CD4-positive, alpha-beta T cell treated with Interleukin-15 for 4 hours (primary cell): ENCODE measurements around the gene CLEC3B.

ENCODE experiments used
- DNase-seq: peaks from one replicate; pipeline ENCODE4 v3.0.0-alpha.2; 2020; ENCODE audit warnings: low spot score

CLEC3B gene

DNA sequence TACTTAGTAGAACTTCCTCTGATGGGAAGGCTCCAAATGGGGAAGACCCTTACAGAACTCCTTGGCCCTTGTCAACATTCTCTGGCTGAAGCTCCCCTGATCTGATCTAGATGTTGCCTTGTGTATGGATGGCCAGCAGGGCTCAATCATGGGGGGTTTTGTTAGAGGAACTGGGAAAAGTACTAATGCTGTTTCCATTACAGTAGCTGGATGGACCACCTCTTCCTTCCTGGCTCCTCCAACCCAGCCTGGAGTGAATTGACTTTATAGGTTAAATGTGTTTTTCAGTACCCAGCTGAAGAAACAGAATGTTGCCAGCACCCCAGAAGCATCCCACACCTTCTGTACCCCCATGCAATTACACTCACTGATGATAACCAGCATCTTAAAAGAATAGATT, 22.7 kb upstream of the CLEC3B start:
- no peak for DNase-seq

DNA sequence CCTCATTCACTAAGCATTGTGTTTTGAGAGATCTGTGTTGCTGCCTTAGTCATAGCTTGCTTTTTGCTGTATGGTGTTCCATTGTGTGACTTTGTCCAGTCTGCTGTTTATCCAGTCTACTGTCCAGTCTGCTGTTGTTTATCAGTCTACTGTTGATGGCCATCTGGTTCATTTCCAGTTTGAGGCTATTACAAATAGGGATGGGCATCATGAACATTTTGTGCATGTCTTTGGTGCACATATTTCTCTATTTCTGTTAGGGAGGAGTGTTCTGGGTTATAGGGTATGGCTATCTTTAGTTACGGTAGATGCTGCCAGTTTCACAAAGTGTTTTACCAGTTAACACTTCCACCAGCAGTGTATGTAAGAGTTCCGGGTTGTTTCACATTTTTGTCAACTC, 22.2 kb upstream of the CLEC3B start:
- no peak for DNase-seq

DNA sequence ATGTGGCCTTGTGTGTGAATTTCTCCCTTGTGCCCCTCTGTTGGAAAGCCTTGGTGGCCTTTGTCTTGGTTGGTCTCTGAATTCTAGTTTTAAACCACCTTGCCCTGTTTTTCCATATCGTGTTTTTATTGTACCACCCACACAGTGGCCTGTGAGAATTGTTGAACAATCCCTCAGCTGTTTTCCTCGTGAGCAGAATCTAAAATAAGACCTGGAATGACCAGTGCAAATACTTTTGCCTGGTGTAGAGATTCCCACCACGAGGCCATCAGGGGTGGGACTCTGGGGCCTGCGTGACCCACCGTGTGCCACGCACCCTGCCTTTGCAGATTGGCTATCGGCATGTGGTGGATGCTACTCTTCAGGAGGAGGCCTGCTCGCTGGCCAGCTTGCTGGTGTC, 19.0 kb upstream of the CLEC3B start:
- DNase-seq, result no peak

- no peak for DNase-seq
Observed at GRCh38 chr3:45008117-45008516, 18.0 kb upstream of the CLEC3B start.

GRCh38 chr3:45009868-45010267, 16.2 kb upstream of the CLEC3B start:
- DNase-seq, result no peak

DNA sequence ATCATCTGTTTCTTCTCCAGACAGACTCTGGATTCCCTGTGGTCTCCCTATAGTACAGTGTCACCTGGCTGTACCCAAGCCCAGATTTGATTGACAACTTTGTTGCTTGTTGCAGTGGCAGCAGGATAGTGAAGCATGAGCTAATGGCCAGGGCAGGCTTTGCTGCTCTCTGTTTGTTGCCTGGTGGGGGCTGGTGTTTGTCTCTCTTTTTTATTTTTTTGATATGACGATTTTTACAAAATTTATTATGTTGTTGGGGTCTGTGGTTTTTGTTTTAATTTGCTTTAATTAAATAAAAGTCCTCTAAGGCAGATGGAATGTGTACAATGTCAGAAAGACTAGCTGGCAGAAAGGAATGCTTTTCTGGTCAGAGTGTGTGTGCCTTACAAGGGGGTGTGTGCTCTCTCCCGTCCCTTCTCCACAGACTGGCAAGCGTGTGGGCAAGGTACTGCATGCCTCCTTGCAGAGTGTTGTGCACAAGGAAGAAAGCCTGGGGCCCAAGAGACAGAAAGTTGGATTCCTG, 15.2 kb upstream of the CLEC3B start:
- no peak for DNase-seq

DNA sequence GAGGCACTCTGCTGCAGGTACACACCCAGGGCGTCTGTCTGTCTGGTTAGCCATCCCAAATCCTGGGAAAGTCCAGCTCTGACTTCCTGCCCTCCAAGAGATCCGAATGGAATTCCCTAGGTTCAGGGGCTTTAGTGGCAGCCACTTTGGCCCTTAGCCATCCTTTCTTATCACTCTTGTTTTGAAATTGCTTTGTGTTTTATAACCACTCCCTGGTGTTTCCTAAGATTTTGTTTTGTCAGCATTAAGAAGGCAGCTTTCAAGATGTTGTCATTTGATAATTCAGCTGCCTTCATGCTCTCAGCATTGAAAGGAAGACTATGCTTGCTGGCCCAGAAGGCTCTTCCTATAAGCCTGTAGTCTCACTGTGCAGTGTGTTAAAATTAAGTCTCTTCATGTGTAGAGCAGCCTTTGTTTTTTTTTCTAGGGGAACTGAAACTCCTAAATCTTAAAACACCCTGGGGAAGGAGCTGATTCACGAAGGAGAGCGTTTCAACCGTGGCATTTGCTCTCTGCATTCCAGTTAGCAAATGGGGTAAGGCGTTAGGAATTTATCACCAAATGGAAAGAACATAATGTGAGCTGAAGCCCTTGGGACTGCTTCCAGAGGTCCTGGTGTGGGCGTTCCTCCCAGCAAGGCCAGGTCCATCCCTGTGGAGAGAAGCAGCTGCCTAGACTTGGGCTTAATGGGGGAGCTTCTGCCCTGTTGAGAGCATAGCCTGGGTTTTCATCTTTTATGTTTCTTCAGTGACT, 14.2 kb upstream of the CLEC3B start:
- DNase-seq, result no peak

DNA sequence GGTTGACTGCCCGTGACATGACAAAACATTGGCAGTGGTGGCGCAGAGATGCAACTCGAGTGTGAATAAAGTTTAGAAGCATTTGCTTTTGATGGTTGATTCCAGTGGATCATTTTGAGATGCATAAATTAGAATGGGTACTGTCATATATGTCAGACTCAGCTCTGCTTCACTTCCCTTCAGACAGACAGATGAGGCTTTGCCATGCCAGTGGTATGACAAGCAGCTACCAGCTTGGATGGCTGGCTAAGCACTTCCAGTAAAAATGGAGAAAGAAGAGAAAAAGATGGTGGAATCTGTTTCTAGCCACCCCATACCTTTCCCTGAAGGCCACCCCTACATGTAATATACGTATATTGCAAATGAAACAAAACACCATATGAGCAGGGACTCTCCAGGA, 13.5 kb upstream of the CLEC3B start:
- DNase-seq, result no peak

DNA sequence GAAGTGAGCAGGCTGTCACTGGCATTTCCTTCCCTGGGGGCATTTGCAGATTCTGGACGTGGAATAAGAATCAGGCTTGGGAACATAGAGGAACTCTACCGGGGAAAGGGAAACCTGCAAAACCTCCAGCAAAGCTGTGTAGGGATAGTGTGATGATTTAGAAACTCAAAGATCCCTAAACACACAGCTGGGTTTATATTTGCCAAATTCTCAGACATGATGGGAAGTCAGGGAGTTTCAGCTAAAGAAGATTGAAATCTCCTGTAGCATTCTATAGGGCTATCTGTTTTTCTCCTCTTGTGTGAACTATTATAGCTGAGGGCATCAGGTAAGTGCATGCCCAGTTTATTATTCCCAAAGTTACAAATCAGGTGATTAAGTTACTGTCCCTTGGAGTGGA, 9.2 kb upstream of the CLEC3B start:
- no peak for DNase-seq

- no peak for DNase-seq
Observed at GRCh38 chr3:45017821-45018220, 8.3 kb upstream of the CLEC3B start.

GRCh38 chr3:45020534-45020933, 5.6 kb upstream of the CLEC3B start:
- DNase-seq, result no peak

GRCh38 chr3:45021524-45022297, 4.4 kb upstream of the CLEC3B start:
- DNase-seq, result no peak

GRCh38 chr3:45023675-45024074, 2.4 kb upstream of the CLEC3B start:
- no peak for DNase-seq

DNA sequence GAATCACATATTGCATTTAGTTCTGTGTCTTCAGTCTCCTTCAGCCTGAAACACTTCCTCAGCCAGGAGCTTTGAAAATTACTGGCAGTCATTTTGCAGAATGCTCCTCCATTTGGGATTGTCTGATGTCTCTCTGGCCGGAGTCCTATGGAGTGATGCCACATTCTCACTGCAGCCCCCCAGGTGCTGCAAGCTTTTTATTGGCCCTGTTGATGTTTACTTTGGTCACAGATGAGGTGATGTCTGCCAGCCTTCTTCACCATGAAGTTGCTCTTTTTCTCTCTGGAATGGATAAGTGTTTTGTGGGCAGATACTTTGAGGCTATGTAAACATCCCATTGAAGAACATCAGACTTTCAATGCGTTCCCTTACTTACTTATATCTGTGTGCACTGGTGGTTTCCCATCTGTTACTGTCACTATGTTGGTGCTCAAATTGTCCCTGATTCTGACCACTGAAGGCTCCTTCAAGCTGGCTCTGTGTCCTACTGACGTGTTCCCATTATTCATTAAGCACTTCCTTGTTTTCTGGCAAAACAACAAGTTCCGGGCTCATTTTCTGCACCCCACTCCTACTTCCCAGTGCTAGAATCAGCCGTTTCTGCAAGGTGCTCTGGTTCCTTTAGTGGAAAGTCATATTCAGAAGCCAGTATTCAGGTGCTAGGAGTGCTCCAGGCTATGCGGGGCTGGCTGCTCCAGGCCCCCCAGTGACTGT, 1.4 kb upstream of the CLEC3B start:
- no peak for DNase-seq

DNA sequence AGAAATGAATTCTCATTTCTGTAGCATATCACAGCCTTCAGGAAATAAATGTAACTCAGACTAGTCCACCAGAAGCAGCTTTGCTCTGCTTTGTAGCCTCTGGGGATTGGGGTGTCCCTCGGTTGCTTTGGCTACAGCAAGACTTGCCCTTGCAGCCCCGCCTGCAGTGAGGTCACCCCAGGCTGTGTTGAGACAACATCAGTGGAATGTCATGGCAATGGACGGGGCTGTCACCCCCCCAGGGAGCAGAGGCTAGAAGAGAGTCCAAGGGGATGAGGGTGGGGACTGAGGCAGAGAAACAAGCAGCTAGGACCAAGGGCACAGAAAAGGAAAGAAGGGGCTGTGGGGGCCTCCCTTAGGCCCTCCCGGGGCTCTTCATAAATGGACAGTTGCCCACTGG, 854 bp downstream of the CLEC3B start:
- DNase-seq, result no peak

DNA sequence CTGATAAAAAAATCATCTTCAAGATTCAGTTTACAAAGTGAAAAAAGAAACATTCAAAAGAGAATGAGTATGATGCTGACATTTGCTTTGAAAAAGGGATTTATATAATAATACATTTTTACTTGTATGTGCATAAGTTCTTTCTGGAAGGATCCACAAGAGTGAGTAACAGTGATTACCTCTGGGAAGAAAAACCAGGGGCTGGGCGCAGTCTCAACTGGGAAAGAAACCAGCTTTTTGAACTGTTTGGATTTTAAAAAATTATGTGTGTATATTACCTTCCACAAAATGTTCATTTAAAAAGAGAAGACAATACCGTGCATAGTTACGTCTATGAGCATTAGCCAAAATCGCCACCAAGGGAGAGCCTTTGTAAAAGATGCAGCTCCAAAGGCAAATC, 1.3 kb downstream of the CLEC3B start:
- no peak for DNase-seq

DNA sequence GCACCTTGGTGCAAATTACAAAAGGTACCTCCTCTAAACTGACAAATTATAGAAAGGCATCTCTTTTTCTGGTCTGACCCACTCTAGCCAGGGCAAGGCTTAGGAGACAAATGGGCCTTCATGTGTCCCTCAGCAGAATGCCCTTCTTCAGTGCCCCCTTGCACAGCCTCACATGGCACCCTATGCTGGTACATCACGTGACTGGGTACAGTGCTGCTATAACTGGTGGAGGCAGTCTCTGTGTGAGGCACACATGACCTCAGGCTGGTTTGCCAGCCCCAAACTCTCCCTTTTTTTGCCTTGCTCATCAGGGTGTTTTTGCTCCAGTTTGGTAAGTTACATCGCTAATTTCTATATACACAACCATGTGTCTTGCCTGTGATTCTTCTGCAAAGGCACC, 3.1 kb downstream of the CLEC3B start:
- no peak for DNase-seq

DNA sequence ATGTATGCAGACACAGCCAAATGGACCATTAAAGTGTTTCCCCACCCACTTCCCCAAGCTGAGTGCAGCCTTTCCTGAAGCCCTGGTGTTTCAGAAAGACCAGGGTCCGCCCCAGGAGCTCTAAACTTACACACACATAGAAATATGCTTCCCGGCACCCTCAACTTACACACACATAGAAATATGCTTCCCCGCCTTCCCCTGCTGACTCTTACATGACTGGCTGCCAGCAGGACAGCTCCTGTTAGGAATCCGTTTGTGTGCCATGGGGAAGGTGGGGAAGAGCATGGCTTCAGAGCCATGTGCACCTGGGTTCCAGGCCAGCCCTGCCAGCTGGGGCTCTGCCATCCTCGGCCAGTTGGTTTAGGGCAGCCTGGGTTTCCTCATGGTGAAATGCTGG, 3.6 kb downstream of the CLEC3B start:
- DNase-seq, result no peak

GRCh38 chr3:45031531-45031930, 5.4 kb downstream of the CLEC3B start:
- DNase-seq, result no peak

DNA sequence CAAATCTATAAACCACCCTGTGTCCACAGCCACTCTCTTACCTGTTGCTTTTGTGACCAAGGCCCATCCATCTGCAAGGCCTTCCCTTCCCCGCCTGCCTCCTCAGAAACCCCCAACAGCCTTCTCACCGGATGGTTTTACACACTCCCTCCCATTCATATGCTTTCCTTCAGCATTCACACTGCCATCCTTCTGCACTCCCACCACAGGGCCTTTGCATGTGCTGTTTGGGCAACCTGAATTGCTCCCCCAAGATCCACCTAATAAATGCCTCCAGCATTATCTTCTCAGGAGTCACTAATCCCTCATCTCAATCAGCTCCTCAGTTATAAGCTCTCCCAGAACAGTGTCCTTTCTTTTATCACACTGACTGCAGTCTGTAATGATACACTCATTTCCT, 6.0 kb downstream of the CLEC3B start:
- DNase-seq, result no peak

- no peak for DNase-seq
Observed at GRCh38 chr3:45033791-45034190, 7.7 kb downstream of the CLEC3B start.

- DNase-seq, result no peak
Observed at GRCh38 chr3:45034612-45035252, 8.6 kb downstream of the CLEC3B start.
